H1 (cell line): ENCODE data around the gene TOMM40. TPM values are rescaled to one million over a fixed set of nuclear protein-coding genes. Genes with fewer than 3 reads are reported as not detected.

Source experiments
- ASH2L ChIP-seq: fragments of 200-600, 300-600 bp; sonication (generic); IDR thresholded peaks from one replicate; pipeline ENCODE4 v1.7.1; 2017; ENCODE audit warnings: low read length
- EP300 ChIP-seq, 2 experiments: IDR thresholded peaks; 1 replicate in 1 of 2; 2 replicates in 1 of 2; pipeline ENCODE4 v1.6.1; 2011 to 2012; ENCODE audit warnings: low read depth in 2 of 2, low read length in 2 of 2, mild to moderate bottlenecking in 2 of 2, borderline replicate concordance in 1 of 2, inconsistent platforms in 1 of 2, moderate library complexity in 1 of 2
- KDM1A ChIP-seq: fragments of 200-600, 300-600 bp; sonication (generic); IDR thresholded peaks from 2 replicates; pipeline ENCODE4 v1.7.1; 2016; ENCODE audit warnings: mild to moderate bottlenecking, low read length, borderline replicate concordance
- PHF8 ChIP-seq: fragments of 200-600 bp; sonication (generic); conservative IDR thresholded peaks from 2 replicates; pipeline ENCODE4 v1.7.1; 2012; ENCODE audit warnings: low read depth, mild to moderate bottlenecking, inconsistent platforms, low read length, moderate library complexity
- RAD21 ChIP-seq, 2 experiments: IDR thresholded peaks in 1 of 2; conservative IDR thresholded peaks in 1 of 2; 2 replicates each; pipeline ENCODE4 v1.6.1; 2011; ENCODE audit warnings: low read depth in 2 of 2, low read length in 2 of 2, improper control_type of control experiment in 1 of 2, inconsistent platforms in 1 of 2, mild to moderate bottlenecking in 1 of 2, moderate library complexity in 1 of 2
- RBBP5 ChIP-seq: IDR thresholded peaks from 2 replicates; pipeline ENCODE4 v1.7.1; 2012; ENCODE audit warnings: low read depth, mild to moderate bottlenecking, inconsistent platforms, low read length, moderate library complexity, borderline replicate concordance
- polyA plus RNA-seq, 7 experiments: library from polyadenylated mRNA; depleted of rRNA in 3 of 7; stranded (reverse) in 5 of 7; unstranded in 2 of 7; fragments of >200 nt in 5 of 7; fragments of 200-250 nt in 2 of 7; gene quantifications; 1 replicate in 5 of 7; 2 replicates in 1 of 7; 4 replicates in 1 of 7; pipeline versions ENCODE4 v1.2.1 to v1.2.3, GENCODE V29; 2011 to 2013; ENCODE audit warnings: missing spikeins in 2 of 7, mixed read lengths in 2 of 7
- total RNA-seq: library from RNA; stranded (reverse); fragmentation: NEBNext Ultra II Directional; extraction: Animal tissue kit (Norgen Biotek cat#: 25700); gene quantifications from 2 replicates; pipeline ENCODE4 v1.2.1, GENCODE V29; 2021

The TOMM40 gene
- total and polyA plus RNA-seq, 2 of the 8 experiments (the other 6 are each of a cell fraction or from before 2014, with no cell fraction given): 154 to 179 TPM

DNA sequence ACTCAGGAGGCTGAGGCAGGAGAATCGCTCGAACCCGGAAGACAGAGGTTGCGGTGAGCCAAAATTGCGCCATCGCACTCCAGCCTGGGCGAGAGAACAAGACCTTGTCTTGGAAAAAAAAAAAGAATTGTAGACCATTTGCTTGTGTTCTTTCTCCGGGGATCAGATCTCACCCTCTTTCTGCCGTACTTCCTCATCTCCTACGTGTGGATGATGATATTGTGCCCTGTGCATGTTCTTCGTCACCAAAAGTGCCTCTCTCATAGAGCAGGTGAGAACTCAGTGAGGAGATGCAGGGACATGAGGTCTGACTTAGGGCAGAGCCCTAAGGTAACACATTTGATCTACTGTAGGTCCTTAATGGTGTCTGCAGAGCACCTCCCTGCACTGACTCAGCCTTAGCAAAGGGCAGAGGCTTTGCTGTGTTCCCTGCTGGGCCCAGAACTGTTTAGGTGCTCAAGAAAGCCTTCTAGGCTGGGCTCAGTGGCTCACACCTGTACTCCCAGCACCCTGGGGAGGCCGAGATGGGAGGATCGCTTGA lies 56.1 kb downstream of the TOMM40 start (continued):
- TF ChIP-seq RBBP5 (no peak), KDM1A (no peak), RAD21 (IDR thresholded peaks at IDR 0.05 in 1 of 2, conservative IDR thresholded peaks at IDR 0.05 in 1 of 2; ENCODE audit: low read depth in 2 of 2, low read length in 2 of 2) (no peak), ASH2L (no peak), EP300 (IDR thresholded peaks at IDR 0.05; ENCODE audit: borderline replicate concordance in 1 of 2, low read depth in 2 of 2, low read length in 2 of 2) (no peak), PHF8 (no peak)
